ENCODE measurements around the gene CHMP4A.
A peak's percentile ranks its signal among the peaks of the same experiment; 100 is the strongest.

CHMP4A gene

DNA sequence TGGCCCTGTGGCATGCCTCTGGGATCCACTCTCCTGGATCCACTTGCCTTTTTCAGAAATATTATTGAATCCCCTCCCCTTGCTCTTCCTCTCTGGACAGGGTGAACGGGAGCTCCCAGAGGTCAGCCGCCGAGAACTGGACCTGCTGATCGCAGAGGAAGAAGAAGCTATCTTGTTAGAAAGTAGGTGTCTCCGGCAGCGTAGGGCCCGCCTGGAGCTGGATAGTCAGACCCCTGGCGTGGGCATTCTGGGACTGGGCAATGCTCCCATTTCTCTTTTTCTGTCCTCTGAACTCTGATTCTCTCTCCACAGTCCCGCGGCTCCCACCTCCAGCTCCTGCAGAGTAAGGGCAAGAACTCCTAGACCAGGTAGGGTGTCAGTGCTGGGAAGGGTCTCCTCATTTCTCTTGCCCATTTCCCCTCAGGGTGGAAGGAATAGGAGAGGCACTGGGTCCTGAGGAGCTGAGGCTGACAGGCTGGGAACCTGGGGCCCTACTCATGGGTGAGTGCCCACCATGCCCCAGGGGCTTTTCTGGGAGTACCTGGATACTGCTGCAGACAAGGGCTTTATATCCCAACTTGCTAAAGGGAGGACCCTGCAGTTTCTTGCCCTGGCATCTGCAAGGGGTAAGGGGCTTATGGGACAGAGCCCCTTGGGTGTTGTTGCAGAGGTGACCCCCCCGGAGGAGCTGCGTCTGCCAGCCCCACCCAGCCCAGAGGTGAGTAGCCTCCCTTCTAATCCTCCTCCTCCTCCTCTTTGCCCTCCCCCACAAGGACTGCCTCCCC is 36.1 kb downstream of the CHMP4A start:
- DNase-seq = no peak

DNA sequence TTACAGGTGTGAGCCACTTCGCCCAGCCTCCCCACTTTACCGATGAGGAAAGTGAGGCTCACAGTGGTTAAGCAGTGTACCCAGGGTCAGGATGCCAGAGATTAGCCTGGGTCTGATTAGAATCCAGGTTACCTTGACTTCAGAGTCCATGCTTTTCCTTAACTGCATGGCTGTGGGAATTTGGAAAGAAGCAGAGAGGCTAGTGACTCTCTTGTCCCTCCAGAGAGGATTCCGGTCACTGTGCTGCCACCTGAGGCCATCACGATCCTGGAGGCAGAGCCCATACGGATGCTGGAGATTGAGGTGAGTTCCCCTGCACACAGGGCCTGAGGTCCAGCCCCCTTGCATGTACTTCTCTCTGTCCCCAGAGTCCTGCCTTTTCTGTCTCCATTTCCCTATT is 36.7 kb downstream of the CHMP4A start:
- no peak for DNase-seq

DNA sequence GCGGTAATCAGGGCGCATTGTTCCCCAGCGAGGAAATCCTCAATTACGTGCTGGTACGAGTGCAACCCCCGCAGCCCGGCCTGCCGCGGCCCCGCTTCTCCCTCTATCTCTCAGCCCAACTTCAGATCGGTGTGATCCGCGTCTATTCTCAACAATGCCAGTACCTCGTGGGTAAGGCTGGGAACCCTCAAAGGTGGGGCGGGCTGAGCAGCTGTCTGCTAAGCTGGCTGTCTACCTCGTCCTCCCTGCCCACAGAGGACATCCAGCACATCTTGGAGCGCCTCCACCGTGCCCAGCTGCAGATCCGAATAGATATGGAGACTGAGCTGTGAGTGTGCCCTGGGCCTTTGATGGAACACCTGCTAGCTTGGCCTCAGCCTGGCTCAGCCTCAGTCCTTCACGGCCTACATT is 40.4 kb downstream of the CHMP4A start:
- DNase-seq = no peak

DNA sequence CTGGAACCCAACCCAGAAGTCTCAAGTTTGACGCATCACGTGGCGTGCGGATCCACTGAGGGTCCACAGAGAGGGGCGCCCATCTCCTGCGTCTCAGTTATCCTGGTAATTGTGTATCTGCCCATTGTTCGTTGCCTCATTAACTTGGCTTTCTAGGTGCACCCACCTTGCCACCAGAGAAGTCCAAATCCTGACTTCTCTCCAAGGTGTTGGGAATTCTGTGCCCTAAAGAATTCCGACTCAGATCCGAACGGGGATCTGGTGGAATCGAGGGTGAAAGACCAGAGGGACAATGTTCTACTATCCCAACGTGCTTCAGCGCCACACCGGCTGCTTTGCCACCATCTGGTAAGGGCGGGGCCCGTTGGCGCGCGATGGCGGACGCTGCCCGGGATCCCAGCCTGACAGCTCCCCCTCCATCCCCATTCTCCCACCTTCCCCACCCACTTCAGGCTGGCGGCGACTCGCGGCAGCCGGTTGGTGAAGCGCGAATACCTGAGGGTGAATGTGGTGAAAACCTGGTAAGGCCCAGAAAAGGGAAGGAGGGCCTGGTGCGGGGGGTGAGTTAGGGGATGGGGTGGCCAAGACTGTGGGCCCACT is 40.9 kb downstream of the CHMP4A start:
- no peak for DNase-seq

DNA sequence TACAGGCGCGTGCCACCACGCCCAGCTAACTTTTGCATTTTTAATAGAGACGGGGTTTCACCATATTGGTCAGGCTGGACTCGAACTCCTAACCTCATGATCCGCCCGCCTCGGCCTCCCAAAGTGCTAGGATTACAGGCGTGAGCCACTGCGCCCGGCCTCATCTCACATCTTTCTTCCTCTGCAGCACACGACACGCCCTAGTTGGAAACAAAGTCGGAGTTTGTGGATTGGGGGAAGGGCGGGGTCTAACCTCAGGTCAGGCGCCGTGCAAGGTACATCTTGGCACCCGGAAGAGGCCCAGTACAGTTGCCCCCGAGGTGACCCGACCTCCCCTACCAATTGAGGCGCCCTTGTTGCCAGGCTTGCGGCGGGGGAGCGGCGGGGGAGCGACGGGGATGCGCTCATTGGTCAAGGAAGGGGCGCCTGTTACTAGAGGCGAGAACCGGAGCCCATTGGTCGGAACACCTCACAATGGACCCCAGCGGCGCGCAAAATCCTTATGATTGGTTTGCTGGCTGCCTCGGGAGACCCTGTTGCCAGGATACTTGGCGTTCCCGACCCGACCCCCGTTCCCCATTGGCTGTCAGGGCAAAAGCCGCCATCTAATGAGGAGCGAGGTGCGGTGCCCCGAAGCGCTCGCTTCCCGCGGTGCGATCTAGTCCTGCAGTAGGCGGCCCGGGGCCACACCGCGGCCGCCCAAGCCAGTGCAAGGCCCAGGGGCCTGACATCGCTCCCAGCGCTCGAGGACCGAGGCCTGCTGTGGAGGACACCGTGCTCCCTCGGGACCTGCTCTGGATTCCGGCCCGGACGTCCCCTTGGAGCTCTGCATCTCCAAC is 41.6 kb downstream of the CHMP4A start, which contains the start of gene REC8:
Gene REC8, plus strand, starts transcription at position 659 of the 839 bp plus-strand sequence. CDS start 473 bp downstream, outside the sequence.
- DNase-seq = peak; percentile 80

DNA sequence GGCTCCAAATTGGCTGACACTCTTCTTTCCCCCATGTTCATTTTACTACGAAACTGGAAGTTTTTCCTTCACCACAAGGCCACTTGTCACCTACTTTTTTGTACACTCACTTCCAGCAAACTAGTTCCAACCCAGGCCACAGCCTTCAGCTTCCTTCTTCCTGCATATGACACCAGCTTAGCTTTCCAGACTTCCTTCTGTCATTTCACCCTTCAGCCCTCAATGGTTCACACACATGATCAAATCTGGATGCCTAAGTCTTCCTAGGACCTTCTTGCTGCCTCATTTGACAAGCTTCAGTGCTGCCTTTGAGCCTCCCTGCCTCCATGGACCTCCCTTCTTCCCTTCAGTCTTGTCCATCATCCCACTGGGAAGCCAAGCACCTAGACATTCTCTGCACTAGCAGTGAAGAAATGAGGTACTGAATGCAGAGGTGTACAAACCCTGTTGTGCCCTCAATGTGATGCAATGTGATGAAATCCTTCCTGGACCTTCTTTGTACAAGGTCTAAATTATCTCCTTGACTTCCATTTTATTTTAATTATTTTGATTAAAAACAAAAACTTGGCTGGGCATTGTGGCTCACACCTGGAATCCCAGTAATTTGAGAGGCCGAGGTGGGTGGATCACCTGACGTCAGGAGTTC is 45.7 kb downstream of the CHMP4A start:
- no peak for DNase-seq

DNA sequence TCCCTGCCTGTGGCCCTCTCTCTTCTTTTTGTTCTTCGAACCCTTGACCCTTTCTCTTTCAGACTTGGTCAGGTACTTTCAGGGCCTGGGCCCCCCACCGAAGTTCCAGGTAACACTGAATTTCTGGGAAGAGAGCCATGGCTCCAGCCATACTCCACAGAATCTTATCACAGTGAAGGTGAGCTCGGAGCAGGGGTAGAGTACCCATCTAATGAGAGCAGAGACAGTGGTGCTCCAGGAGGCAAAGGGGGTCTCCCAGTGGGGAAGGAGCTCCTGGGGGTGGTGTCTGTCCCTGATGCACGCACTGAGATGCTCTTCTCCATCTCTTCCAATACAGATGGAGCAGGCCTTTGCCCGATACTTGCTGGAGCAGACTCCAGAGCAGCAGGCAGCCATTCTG is 47.5 kb downstream of the CHMP4A start:
- DNase-seq = no peak

DNA sequence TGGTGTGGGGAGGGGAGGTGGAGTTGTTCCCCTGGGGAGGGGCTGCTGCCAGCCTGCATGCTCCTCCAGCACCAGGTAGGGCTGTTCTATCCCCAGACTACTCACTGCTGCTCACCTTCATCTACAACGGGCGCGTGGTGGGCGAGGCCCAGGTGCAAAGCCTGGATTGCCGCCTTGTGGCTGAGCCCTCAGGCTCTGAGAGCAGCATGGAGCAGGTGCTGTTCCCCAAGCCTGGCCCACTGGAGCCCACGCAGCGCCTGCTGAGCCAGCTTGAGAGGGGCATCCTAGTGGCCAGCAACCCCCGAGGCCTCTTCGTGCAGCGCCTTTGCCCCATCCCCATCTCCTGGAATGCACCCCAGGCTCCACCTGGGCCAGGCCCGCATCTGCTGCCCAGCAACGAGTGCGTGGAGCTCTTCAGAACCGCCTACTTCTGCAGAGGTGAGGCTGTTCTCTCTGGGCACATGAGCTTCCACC is 48.7 kb downstream of the CHMP4A start:
- DNase-seq = no peak

DNA sequence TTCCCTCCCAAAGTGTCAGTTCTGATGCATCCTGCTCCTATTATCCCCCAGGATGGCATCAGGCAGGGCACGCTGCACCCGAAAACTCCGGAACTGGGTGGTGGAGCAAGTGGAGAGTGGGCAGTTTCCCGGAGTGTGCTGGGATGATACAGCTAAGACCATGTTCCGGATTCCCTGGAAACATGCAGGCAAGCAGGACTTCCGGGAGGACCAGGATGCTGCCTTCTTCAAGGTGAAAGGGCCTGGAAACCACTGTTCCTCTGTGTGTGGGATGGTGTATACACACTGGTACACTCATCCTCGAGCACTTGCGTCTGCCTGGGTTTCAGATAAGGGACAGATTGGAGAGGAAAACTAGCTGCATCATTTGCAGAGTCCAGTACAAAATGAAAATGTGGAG is 51.2 kb downstream of the CHMP4A start:
- DNase-seq = peak; percentile 52

DNA sequence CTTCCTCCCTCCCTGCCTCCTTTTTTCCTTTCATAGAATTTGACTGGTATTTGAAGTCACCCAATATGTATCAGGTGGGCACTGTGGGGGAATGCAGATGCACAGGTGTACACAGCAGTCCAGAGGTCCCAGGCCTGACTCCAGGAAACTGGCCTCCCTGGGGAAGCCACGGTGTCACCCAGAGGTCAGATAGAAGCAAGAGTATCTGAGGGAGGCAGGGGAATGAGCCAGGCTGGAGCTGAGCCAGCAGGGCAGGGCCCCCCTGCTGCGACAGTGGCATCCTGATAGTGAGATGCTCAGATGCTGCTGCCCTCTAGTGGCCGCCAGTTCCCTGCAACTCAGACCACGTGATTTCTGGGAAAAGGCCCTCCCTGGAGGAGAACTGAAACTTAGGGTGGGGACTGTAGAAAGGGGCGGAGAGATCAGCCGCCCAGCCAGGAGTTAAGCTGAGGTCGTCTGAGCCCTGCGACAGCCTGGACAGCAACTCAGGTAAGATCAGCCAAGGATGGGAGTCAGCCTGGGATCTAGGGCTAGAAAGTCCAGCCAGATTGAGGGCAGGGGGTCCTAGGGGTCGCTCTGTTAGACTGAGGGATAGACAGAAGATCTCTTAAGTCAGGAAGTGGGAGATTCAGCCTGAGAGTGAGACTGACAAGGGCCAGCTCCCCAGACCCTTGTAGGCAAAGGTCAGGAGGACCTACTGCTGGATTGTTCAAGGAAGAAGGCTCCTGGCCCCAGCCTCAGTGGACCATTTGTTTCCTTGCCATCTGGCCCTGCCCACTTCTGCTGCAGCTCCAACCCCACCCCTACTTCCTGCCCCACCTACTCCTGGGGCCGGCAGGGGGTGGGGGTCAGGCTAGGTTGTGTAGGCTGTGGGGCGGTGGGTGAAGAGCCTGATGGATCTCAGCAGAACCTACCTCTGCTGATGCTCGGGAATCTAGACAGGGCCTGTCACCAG is 52.2 kb downstream of the CHMP4A start, which contains the start of gene IRF9:
Gene IRF9, plus strand, starts transcription at position 416 of the 955 bp plus-strand sequence. CDS start 880 bp downstream, outside the sequence.
- DNase-seq = peak; percentile 98

DNA sequence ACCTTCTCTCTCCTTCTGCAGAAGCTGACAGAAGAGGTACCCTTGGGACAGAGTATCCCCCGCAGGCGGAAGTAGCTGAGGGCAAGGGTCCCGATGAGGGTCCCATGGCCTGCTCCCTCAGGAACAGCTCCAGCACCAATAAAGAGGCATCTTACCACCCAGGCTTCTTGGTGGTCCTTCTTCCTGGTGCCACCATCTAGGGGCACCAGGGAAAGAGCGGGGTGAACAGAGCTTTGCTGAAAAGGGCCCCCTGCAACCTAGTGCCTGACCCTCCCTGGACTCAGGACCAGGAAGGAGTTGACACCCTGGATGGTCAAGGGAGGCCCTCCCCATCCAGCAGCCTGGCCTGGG is 52.8 kb downstream of the CHMP4A start:
- no peak for DNase-seq

DNA sequence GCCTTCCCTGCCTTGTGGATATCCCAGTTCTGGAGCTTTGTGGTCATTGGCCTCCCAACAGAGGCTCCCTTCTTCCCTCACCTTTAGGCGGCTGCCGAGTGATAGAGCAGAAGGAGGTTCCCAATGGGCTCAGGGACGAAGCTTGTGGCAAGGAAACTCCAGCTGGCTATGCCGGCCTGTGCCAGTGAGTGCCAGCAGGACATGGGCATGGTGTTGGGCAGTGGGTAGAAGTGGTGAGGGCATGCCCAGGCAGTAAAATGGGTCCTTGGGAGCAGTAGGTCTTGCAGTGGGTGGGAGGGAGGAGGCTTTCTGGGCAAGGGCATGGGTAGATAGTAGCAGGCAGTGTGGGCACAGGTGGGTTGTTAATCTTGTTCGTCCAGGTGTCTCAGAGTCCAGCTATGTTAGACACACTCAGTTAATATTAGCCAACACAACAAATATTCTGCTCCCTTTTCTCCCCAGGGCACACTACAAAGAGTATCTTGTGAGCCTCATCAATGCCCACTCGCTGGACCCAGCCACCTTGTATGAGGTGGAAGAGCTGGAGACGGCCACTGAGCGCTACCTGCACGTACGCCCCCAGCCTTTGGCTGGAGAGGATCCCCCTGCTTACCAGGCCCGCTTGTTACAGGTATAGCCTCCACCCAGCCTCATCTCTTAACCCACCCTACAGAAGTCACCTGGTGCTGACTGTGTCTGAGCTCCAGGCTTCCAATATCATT is 53.4 kb downstream of the CHMP4A start:
- DNase-seq = no peak

Measured in activated CD4-positive, alpha-beta T cell treated with anti-CD3 and anti-CD28 coated beads for 48 hours (primary cell).